ENCODE results near the gene OR14K1. TPM values are rescaled to one million over a fixed set of nuclear protein-coding genes. Genes with fewer than 3 reads are reported as not detected.
"Not testable (repeated sequence)": the region's sequence is repeated elsewhere in the genome, so short reads cannot be mapped to it uniquely, and the experiment has no call there.

The OR14K1 gene
- total RNA-seq = not detected
- not detected for total RNA-seq (2013)
- 0 to 0.07 (median 0) reads per million in 29 experiments for total RNA-seq

GRCh38 chr1:247738315-247738714 lies at the start of gene OR14K1:
Gene OR14K1, plus strand, starts transcription at chr1:247738615. Its CDS starts 0 bp downstream, at chr1:247738615.
- no peak within 1 kb of the TSS for H3K4me3 ChIP-seq (ENCODE audit: control insufficient read depth in 1 of 2, extremely low read depth in 1 of 2, low read length in 1 of 2)
- no peak for DNase-seq
- no peaks in the 10 kb centered on the region for H3K27me3 ChIP-seq (replicated peaks in 1 of 2; ENCODE audit: control insufficient read depth in 2 of 2, extremely low read depth in 1 of 2, insufficient read depth in 2 of 2, low read length in 1 of 2)
- no CpG with 5 or more reads among the region's 1 CpG for WGBS (ENCODE audit: insufficient coverage)
- H3K4me3 Mint-ChIP-seq = no peak within 1 kb of the TSS
- H3K9me3 Mint-ChIP-seq = peaks cover 0 to 2% (median 0%) of the 10 kb centered on the region in 3 donors
- ChIA-PET POLR2A (no interaction called here), CTCF (no interaction called here)
- no peaks in the 10 kb centered on the region for H3K4me1 ChIP-seq (ENCODE audit: control insufficient read depth in 1 of 2, extremely low read depth in 1 of 2, insufficient read depth in 2 of 2, low read length in 2 of 2)
- ATAC-seq (replicated peaks in 1 of 4) = no peak
- H3K27ac ChIP-seq (ENCODE audit: low read length) = no peak within 1 kb of the TSS
- H3K9me3 ChIP-seq = no peaks in the 10 kb centered on the region
- H3K36me3 Mint-ChIP-seq = no peaks in the 10 kb centered on the region
- no peak within 1 kb of the TSS for H3K27ac Mint-ChIP-seq
- H3K27me3 Mint-ChIP-seq = peaks cover 0 to 8% of the 10 kb centered on the region in 2 donors
- no peaks in the 10 kb centered on the region for H3K4me1 Mint-ChIP-seq
- H3K36me3 ChIP-seq (ENCODE audit: control insufficient read depth in 2 of 2, extremely low read depth in 1 of 2, insufficient read depth in 1 of 2, low read length in 1 of 2) = no peaks in the 10 kb centered on the region

- POLR2A ChIA-PET = no interaction called here
- no peak overlapping the region for H3K4me3 ChIP-seq (ENCODE audit: control insufficient read depth in 1 of 2, extremely low read depth in 1 of 2, low read length in 1 of 2)
- H3K4me1 ChIP-seq (ENCODE audit: control insufficient read depth in 1 of 2, extremely low read depth in 1 of 2, insufficient read depth in 2 of 2, low read length in 2 of 2) = no peaks in the 10 kb centered on the region
- no peaks in the 10 kb centered on the region for H3K27me3 ChIP-seq (replicated peaks in 1 of 2; ENCODE audit: control insufficient read depth in 2 of 2, extremely low read depth in 1 of 2, insufficient read depth in 2 of 2, low read length in 1 of 2)
- DNase-seq (no peak), ATAC-seq (replicated peaks in 1 of 4) (no peak)
- no peaks in the 10 kb centered on the region for H3K27me3 Mint-ChIP-seq
- CTCF ChIA-PET = no interaction called here
- H3K4me1 Mint-ChIP-seq = no peaks in the 10 kb centered on the region
- no peaks in the 10 kb centered on the region for H3K9me3 ChIP-seq
- no peak overlapping the region for H3K27ac ChIP-seq (ENCODE audit: low read length)
- no peaks in the 10 kb centered on the region for H3K36me3 ChIP-seq (ENCODE audit: control insufficient read depth in 2 of 2, extremely low read depth in 1 of 2, insufficient read depth in 1 of 2, low read length in 1 of 2)
- peaks cover 0 to 6% (median 3%) of the 10 kb centered on the region in 3 donors for H3K9me3 Mint-ChIP-seq
- no peak overlapping the region for H3K27ac Mint-ChIP-seq
- no peaks in the 10 kb centered on the region for H3K36me3 Mint-ChIP-seq
- no CpG with 5 or more reads among the region's 1 CpG for WGBS (ENCODE audit: insufficient coverage)
- no peak overlapping the region for H3K4me3 Mint-ChIP-seq
Observed at GRCh38 chr1:247701338-247701737, 37.1 kb upstream of the OR14K1 start.

- H3K4me1 Mint-ChIP-seq; H3K27me3 Mint-ChIP-seq; H3K27me3 ChIP-seq (replicated peaks in 1 of 2; ENCODE audit: control insufficient read depth in 2 of 2, extremely low read depth in 1 of 2, insufficient read depth in 2 of 2, low read length in 1 of 2); H3K27ac ChIP-seq (ENCODE audit: low read length); ATAC-seq (replicated peaks in 1 of 4); H3K4me1 ChIP-seq (ENCODE audit: control insufficient read depth in 1 of 2, extremely low read depth in 1 of 2, insufficient read depth in 2 of 2, low read length in 2 of 2); DNase-seq; H3K36me3 Mint-ChIP-seq; H3K27ac Mint-ChIP-seq; POLR2A ChIA-PET; H3K9me3 ChIP-seq; H3K9me3 Mint-ChIP-seq; H3K36me3 ChIP-seq (ENCODE audit: control insufficient read depth in 2 of 2, extremely low read depth in 1 of 2, insufficient read depth in 1 of 2, low read length in 1 of 2); CTCF ChIA-PET; H3K4me3 Mint-ChIP-seq; H3K4me3 ChIP-seq (ENCODE audit: control insufficient read depth in 1 of 2, extremely low read depth in 1 of 2, low read length in 1 of 2): not testable (repeated sequence)
- WGBS (ENCODE audit: insufficient coverage) = 100% methylated on average over 1 of the region's 8 CpGs
Observed at GRCh38 chr1:247710681-247711080, 27.7 kb upstream of the OR14K1 start.

- no peaks in the 10 kb centered on the region for H3K36me3 Mint-ChIP-seq
Observed at GRCh38 chr1:247713753-247714152, 24.7 kb upstream of the OR14K1 start.

GRCh38 chr1:247716546-247716945 lies 21.9 kb upstream of the OR14K1 start, which contains the start of gene OR6F1:
Gene OR6F1, minus strand, starts transcription at chr1:247716646. Its CDS starts 3,891 bp downstream, at chr1:247712755.
- Histone ChIP-seq H3K27ac (ENCODE audit: low read length) (no peak within 1 kb of the TSS), H3K4me1 (ENCODE audit: control insufficient read depth in 1 of 2, extremely low read depth in 1 of 2, insufficient read depth in 2 of 2, low read length in 2 of 2) (no peaks in the 10 kb centered on the region), H3K27me3 (replicated peaks in 1 of 2; ENCODE audit: control insufficient read depth in 2 of 2, extremely low read depth in 1 of 2, insufficient read depth in 2 of 2, low read length in 1 of 2) (no peaks in the 10 kb centered on the region), H3K9me3 (no peaks in the 10 kb centered on the region), H3K36me3 (ENCODE audit: control insufficient read depth in 2 of 2, extremely low read depth in 1 of 2, insufficient read depth in 1 of 2, low read length in 1 of 2) (no peaks in the 10 kb centered on the region), H3K4me3 (ENCODE audit: control insufficient read depth in 1 of 2, extremely low read depth in 1 of 2, low read length in 1 of 2) (no peak within 1 kb of the TSS)
- ChIA-PET CTCF (no interaction called here), POLR2A (no interaction called here)
- ATAC-seq (replicated peaks in 1 of 4) = no peak
- H3K9me3 Mint-ChIP-seq = peaks cover 0 to 8% (median 8%) of the 10 kb centered on the region in 3 donors
- no peaks in the 10 kb centered on the region for H3K4me1 Mint-ChIP-seq
- H3K27ac Mint-ChIP-seq = no peak within 1 kb of the TSS
- H3K4me3 Mint-ChIP-seq = no peak within 1 kb of the TSS
- no peak for DNase-seq
- H3K27me3 Mint-ChIP-seq = peaks cover 0 to 6% of the 10 kb centered on the region in 2 donors
- no peaks in the 10 kb centered on the region for H3K36me3 Mint-ChIP-seq
- no CpG with 5 or more reads among the region's 3 CpGs for WGBS (ENCODE audit: insufficient coverage)

More at GRCh38 chr1:247713753-247714152, 24.7 kb upstream of the OR14K1 start:
- H3K36me3 ChIP-seq (ENCODE audit: control insufficient read depth in 2 of 2, extremely low read depth in 1 of 2, insufficient read depth in 1 of 2, low read length in 1 of 2) = no peaks in the 10 kb centered on the region
- DNase-seq = no peak
- H3K27me3 ChIP-seq (replicated peaks in 1 of 2; ENCODE audit: control insufficient read depth in 2 of 2, extremely low read depth in 1 of 2, insufficient read depth in 2 of 2, low read length in 1 of 2) = no peaks in the 10 kb centered on the region
- no peak overlapping the region for H3K4me3 ChIP-seq (ENCODE audit: control insufficient read depth in 1 of 2, extremely low read depth in 1 of 2, low read length in 1 of 2)
- H3K9me3 Mint-ChIP-seq = peaks cover 0 to 4% (median 0%) of the 10 kb centered on the region in 3 donors
- H3K27me3 Mint-ChIP-seq = peaks cover 0 to 6% of the 10 kb centered on the region in 2 donors
- no peak for ATAC-seq (replicated peaks in 1 of 4)
- no peaks in the 10 kb centered on the region for H3K4me1 ChIP-seq (ENCODE audit: control insufficient read depth in 1 of 2, extremely low read depth in 1 of 2, insufficient read depth in 2 of 2, low read length in 2 of 2)
- ChIA-PET POLR2A (no interaction called here), CTCF (no interaction called here)
- H3K27ac ChIP-seq (ENCODE audit: low read length) = no peak overlapping the region
- 99% methylated on average over 7 of the region's 7 CpGs for WGBS (ENCODE audit: insufficient coverage)
- H3K9me3 ChIP-seq = no peaks in the 10 kb centered on the region
- H3K27ac Mint-ChIP-seq = no peak overlapping the region
- no peak overlapping the region for H3K4me3 Mint-ChIP-seq
- no peaks in the 10 kb centered on the region for H3K4me1 Mint-ChIP-seq

- H3K4me1 ChIP-seq (ENCODE audit: control insufficient read depth in 1 of 2, extremely low read depth in 1 of 2, insufficient read depth in 2 of 2, low read length in 2 of 2) = no peaks in the 10 kb centered on the region
- no peak overlapping the region for H3K4me3 Mint-ChIP-seq
- H3K27ac Mint-ChIP-seq = no peak overlapping the region
- H3K27me3 ChIP-seq (replicated peaks in 1 of 2; ENCODE audit: control insufficient read depth in 2 of 2, extremely low read depth in 1 of 2, insufficient read depth in 2 of 2, low read length in 1 of 2) = no peaks in the 10 kb centered on the region
- H3K36me3 Mint-ChIP-seq = no peaks in the 10 kb centered on the region
- H3K4me1 Mint-ChIP-seq = no peaks in the 10 kb centered on the region
- H3K27me3 Mint-ChIP-seq = no peaks in the 10 kb centered on the region
- ChIA-PET POLR2A (no interaction called here), CTCF (no interaction called here)
- H3K9me3 Mint-ChIP-seq = peaks cover 15 to 17% (median 16%) of the 10 kb centered on the region in 3 donors
- ATAC-seq (replicated peaks in 1 of 4) = no peak
- H3K4me3 ChIP-seq (ENCODE audit: control insufficient read depth in 1 of 2, extremely low read depth in 1 of 2, low read length in 1 of 2) = no peak overlapping the region
- WGBS (ENCODE audit: insufficient coverage) = no CpG with 5 or more reads among the region's 4 CpGs
- no peaks in the 10 kb centered on the region for H3K9me3 ChIP-seq
- no peaks in the 10 kb centered on the region for H3K36me3 ChIP-seq (ENCODE audit: control insufficient read depth in 2 of 2, extremely low read depth in 1 of 2, insufficient read depth in 1 of 2, low read length in 1 of 2)
- H3K27ac ChIP-seq (ENCODE audit: low read length) = no peak overlapping the region
- no peak for DNase-seq
Observed at GRCh38 chr1:247721222-247721621, 17.2 kb upstream of the OR14K1 start.

GRCh38 chr1:247740721-247741120 lies 2.3 kb downstream of the OR14K1 start:
- Histone ChIP-seq H3K4me1 (ENCODE audit: control insufficient read depth in 1 of 2, extremely low read depth in 1 of 2, insufficient read depth in 2 of 2, low read length in 2 of 2) (no peaks in the 10 kb centered on the region), H3K27me3 (replicated peaks in 1 of 2; ENCODE audit: control insufficient read depth in 2 of 2, extremely low read depth in 1 of 2, insufficient read depth in 2 of 2, low read length in 1 of 2) (no peaks in the 10 kb centered on the region), H3K4me3 (ENCODE audit: control insufficient read depth in 1 of 2, extremely low read depth in 1 of 2, low read length in 1 of 2) (no peak overlapping the region), H3K36me3 (ENCODE audit: control insufficient read depth in 2 of 2, extremely low read depth in 1 of 2, insufficient read depth in 1 of 2, low read length in 1 of 2) (no peaks in the 10 kb centered on the region), H3K9me3 (no peaks in the 10 kb centered on the region), H3K27ac (ENCODE audit: low read length) (no peak overlapping the region)
- no peak for DNase-seq
- Mint-ChIP-seq H3K4me3 (no peak overlapping the region), H3K27ac (no peak overlapping the region), H3K4me1 (no peaks in the 10 kb centered on the region), H3K27me3 (peaks cover 0 to 5% of the 10 kb centered on the region in 2 donors), H3K36me3 (no peaks in the 10 kb centered on the region), H3K9me3 (peaks cover 0 to 2% (median 0%) of the 10 kb centered on the region in 3 donors)
- whole genome bisulfite sequencing (ENCODE audit: insufficient coverage) = no CpG with 5 or more reads among the region's 2 CpGs
- CTCF ChIA-PET = no interaction called here
- POLR2A ChIA-PET = no interaction called here
- no peak for ATAC-seq (replicated peaks in 1 of 4)
